PC-3 (cell line): ENCODE data around the gene SMYD3.

Experiments
- EZH2 ChIP-seq: fragments of 300-600 bp; sonication (generic); IDR thresholded peaks from one replicate; pipeline ENCODE4 v1.6.1; 2017; ENCODE audit warnings: antibody characterized with exemption, mild to moderate bottlenecking, low read length; ENCODE audit not compliant: unreplicated experiment
- EZH2phosphoT487 ChIP-seq: fragments of 300-600 bp; sonication (generic); IDR thresholded peaks from 2 replicates; pipeline ENCODE4 v1.6.1; 2018; ENCODE audit warnings: mild to moderate bottlenecking, antibody characterized with exemption, low read length, borderline replicate concordance
- TF ChIP-seq, protein P1 (sequence below): fragments of 300-600 bp; sonication (generic); conservative IDR thresholded peaks from 2 replicates; pipeline ENCODE4 v1.5.1; 2017; ENCODE audit warnings: antibody characterized with exemption, low read depth, mild to moderate bottlenecking, low read length

DNA sequence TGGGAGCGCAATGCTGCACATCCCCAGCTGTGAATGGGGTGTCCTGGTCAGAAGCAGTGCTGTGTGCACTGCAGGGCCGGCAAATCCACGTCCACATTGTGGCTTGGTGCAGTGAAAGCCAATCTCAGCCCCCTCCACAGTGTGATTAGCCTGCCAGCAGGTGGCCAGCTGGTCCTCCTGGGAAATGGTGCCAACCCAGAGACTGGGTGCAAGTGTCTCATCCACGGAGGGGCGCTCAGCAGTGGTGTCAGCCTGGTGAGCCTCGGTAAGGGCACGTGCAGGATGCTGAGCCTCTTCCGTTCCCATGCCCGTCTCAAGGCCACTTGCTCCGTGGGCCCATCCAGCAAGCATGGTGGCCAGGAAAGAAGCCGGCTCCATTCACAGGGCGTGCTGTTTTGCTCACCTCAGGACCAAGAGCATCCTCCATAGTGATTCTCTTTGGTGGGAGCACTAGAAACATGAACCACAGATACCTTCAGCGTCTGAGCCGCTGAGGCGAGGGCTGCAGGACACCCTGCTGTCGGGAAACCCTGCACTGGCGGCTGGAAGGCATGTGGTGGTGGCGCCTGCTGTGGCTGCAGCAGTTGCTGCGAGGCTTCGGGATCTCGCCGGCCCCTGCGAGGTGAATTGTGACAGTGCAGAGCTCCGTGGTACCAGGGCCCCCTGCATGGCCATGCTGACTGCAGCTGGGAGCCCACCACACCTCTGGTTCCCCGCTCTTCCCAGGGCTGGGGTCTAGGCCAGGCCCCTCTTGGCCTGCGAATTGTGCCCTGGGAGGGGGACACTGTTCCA is 2.0 kb upstream of the SMYD3 start:
- TF ChIP-seq, protein P1, sequence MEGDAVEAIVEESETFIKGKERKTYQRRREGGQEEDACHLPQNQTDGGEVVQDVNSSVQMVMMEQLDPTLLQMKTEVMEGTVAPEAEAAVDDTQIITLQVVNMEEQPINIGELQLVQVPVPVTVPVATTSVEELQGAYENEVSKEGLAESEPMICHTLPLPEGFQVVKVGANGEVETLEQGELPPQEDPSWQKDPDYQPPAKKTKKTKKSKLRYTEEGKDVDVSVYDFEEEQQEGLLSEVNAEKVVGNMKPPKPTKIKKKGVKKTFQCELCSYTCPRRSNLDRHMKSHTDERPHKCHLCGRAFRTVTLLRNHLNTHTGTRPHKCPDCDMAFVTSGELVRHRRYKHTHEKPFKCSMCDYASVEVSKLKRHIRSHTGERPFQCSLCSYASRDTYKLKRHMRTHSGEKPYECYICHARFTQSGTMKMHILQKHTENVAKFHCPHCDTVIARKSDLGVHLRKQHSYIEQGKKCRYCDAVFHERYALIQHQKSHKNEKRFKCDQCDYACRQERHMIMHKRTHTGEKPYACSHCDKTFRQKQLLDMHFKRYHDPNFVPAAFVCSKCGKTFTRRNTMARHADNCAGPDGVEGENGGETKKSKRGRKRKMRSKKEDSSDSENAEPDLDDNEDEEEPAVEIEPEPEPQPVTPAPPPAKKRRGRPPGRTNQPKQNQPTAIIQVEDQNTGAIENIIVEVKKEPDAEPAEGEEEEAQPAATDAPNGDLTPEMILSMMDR, result no peak
- TF ChIP-seq EZH2, result no peak
- no peak for TF ChIP-seq EZH2phosphoT487
